Measurements from ENCODE around the gene CPVL.

Gene CPVL

DNA sequence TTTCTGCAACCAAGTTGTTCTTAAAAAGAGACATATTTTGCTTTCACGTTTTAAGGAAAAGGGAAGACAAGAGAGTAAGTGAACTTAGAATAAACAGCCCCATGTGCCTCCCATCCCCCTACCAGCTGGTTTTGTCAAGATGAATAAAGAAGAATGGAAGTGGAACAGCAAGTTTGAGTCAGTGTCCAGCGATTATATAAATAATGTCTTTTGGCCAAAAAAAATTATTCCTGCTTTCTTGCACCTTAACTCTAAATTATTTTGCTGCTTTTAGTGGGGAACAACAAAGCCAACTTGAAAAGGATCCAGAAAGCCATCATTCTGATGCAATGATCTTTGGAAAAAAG is 105.8 kb downstream of the CPVL start:
- no peak for DNase-seq

DNA sequence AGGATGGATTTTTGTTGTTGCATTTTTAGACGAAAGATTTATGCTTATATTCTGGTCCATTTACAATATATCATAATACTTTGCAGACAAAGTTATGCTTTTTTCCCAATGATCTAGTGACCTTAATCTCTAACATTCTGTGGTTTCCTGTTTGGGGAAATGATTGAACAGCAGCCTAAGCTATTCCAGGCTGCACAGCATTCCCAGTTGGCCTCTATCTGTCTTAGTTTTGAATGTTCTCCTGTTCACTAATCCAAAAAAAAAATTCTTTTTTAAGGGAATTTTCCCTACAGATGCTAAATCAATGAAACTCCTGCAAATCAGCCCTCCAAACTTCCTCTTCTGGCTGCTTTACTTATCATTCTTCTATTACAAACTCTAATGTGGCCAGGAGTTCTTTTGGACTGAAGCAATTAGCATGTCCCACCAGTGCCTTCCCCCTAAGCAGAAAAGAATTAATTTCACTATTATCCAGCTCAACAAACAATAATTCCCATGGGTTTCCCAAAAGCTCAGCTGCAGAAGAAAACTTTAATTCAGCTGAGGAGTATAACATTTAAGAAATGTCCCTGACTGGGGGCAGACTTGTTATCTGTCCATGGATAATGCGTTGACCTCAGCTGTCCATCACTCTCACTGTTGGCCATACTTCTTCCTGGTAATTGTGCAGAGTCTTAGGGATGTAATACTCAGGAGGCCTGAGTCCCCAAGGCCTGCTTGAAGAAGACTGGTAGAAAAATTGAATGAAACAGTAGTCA is 106.3 kb downstream of the CPVL start:
- DNase-seq = no peak

- DNase-seq = no peak
Measured at GRCh38 chr7:29038463-29038862, 107.9 kb downstream of the CPVL start.

GRCh38 chr7:29035044-29035740 is 111.1 kb downstream of the CPVL start:
- no peak for DNase-seq

DNA sequence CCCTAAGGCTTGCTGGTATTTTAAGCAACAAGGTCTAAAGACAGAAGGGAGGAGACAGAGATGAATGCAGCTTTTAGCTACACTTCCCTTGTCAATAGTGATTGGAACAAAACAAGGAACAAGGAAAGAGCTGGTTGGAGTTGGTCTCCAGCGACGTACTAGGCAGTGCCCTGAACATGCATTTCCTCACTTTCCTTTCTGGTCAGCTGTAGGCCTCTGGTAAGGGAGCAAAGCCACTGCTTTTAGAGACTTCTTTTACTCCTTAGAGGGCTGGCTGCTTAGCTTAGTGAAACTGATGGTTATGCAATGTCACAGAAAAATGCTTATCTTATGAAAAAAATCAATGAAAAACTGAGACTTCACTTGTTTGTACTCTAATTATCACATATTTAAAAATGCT is 112.8 kb downstream of the CPVL start:
- no peak for DNase-seq

GRCh38 chr7:29032146-29032545 is 114.2 kb downstream of the CPVL start:
- no peak for DNase-seq

- no peak for DNase-seq
Measured at GRCh38 chr7:29030781-29031275, 115.5 kb downstream of the CPVL start.

GRCh38 chr7:29022291-29022988 is 123.9 kb downstream of the CPVL start:
- no peak for DNase-seq

DNA sequence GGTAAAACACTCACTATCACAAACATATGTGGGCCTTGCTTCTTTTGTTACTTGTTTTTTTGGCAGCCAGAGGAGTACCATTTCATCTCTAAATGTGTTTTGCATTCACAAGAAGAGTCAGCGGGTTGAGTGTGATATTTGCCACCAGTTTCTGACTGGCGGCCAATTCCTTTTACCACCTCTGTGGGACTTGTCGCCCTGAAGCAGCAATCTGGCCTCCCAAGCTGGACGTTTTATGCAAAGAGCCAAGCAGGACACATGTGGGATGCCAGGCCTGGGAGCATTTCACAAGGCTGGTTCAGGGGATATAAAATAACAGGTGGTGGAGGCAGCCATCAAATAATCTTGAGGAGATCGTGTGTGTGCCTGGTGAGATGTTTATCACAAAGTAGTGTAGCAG is 126.4 kb downstream of the CPVL start:
- no peak for DNase-seq

GRCh38 chr7:29019387-29019786 is 127.0 kb downstream of the CPVL start:
- DNase-seq = no peak

DNA sequence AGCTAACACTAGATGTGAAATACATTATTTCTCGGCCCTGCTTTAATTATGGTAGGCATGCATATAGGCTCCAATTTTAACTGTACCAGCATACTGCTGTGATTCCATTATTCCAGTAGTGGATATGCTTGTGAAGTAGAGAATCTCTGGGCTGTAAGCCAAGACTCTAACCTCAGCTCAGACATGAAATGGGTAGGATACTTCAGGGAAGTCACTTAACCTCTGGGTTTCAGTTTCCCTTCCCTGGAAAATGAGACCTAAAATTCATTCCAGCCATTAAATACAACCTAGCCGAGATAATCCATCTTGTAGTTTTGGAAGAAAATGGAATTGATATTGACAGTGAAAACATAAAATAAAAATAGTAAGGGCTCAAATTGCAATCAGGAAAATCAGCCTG is 128.6 kb downstream of the CPVL start:
- DNase-seq = no peak

GRCh38 chr7:29014725-29015124 is 131.6 kb downstream of the CPVL start:
- no peak for DNase-seq

DNA sequence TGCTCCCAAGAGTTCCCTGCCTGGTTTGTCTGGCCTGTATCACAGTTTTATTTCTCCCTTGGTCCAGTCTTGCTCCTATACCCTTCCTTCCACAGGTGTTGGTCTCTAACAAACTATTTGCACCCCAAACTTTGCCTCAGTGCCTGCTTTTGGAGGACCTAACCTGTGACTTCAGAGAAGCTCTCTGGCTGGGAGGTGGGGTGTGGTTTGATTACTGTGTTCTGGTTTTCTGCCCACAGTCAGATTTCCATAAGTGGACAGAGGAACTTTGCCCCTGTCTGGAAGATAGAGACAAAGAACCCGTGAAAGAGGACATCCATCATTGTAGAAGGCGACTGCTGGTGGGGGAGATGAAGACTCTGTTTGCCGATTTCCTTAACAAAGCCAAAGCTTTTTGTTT is 132.4 kb downstream of the CPVL start:
- DNase-seq = no peak

- DNase-seq = no peak
Measured at GRCh38 chr7:29013082-29013695, 133.1 kb downstream of the CPVL start.

- no peak for DNase-seq
Measured at GRCh38 chr7:29009947-29010346, 136.4 kb downstream of the CPVL start.

- DNase-seq = no peak
Measured at GRCh38 chr7:29008590-29008989, 137.7 kb downstream of the CPVL start.

DNA sequence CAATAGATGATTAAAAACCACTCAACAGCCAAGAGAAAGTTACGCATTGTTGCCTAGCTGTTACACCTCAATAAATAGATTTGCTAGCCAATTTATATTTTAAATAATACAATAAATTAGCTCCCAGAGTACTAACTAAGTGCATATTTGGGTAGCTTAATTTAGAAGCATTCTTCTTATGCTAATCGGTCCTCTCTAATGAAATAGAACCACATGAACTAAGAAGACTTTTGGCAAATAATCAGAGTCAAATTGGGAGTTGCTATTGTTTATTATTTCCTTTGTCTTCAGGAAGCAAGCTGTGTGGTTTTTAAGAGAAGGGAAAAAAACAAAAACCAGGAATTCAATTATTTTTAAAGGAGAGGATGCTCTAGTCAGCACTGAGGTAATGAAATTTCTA is 139.2 kb downstream of the CPVL start:
- no peak for DNase-seq

- no peak for DNase-seq
Measured at GRCh38 chr7:29005829-29006228, 140.5 kb downstream of the CPVL start.

- DNase-seq = no peak
Measured at GRCh38 chr7:29005406-29005805, 140.9 kb downstream of the CPVL start.

DNA sequence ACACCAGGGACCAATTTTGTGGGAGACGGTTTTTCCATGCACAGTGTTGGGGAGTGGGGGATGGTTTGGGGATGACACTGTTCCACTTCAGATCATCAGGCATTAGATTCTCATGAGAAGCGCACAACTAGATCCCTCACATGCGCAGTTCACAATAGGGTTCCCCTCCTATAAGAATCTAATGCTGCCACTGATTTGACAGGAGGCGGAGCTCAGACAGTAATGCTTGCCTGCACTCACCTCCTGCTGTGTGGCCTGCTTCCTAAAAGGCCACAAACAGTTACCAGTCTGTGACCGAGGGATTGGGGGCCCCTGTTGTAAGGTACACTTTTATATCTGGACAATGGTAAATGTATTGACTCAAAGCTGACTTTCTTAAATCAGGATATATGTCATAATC is 142.6 kb downstream of the CPVL start:
- no peak for DNase-seq

DNA sequence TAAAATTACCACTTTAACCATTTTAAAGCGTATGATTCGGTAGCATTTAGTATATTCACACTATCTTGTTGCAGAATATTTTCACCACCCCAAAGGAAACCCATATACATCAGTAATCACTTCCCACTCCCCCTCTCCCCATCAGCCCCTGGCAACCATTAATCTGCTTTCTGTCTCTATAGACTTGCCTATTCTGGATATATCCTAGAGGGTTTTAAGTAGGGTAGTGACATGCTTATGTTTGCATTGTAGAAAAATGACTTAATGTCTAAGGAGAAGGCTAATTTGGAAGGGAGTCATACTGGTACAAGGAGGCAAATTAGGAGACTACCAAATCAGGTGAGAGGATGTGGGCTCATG is 145.6 kb downstream of the CPVL start:
- no peak for DNase-seq

- DNase-seq = no peak
Measured at GRCh38 chr7:28999895-29000716, 146.2 kb downstream of the CPVL start.

- no peak for DNase-seq
Measured at GRCh38 chr7:28999427-28999826, 146.9 kb downstream of the CPVL start.
